HUES48 (cell line): ENCODE measurements around the gene CYYR1.

Experiments
- H3K27ac ChIP-seq: one replicate; pipeline ENCODE4 v1.7.0; 2013; ENCODE audit warnings: low read depth, low read length, inconsistent platforms
- H3K27me3 ChIP-seq: 2 replicates; pipeline ENCODE4 v1.6.1; 2013; ENCODE audit warnings: mild to moderate bottlenecking, low read length; ENCODE audit not compliant: control insufficient read depth, insufficient read depth
- H3K36me3 ChIP-seq: 2 replicates; pipeline ENCODE4 v1.6.1; 2013; ENCODE audit warnings: low read length; ENCODE audit not compliant: control insufficient read depth, insufficient read depth
- H3K4me1 ChIP-seq: 2 replicates; pipeline ENCODE4 v1.6.1; 2013; ENCODE audit warnings: mild to moderate bottlenecking, low read length; ENCODE audit not compliant: control insufficient read depth, insufficient read depth
- H3K4me3 ChIP-seq: 2 replicates; pipeline ENCODE4 v1.5.1; 2013; ENCODE audit warnings: mild to moderate bottlenecking, low read depth, low read length
- H3K9ac ChIP-seq: 2 replicates; pipeline ENCODE4 v1.6.1; 2013; ENCODE audit warnings: mild to moderate bottlenecking, low read depth, low read length, moderate library complexity
- H3K9me3 ChIP-seq: 2 replicates; pipeline ENCODE4 v1.6.1; 2013; ENCODE audit warnings: low read length; ENCODE audit not compliant: control insufficient read depth, insufficient read depth

Gene CYYR1

GRCh38 chr21:26522704-26523103, 50.4 kb downstream of the CYYR1 start:
- Histone ChIP-seq H3K27ac (no peak overlapping the region), H3K9ac (no peak overlapping the region), H3K27me3 (no peaks in the 10 kb centered on the region), H3K4me1 (no peaks in the 10 kb centered on the region), H3K4me3 (no peak overlapping the region), H3K9me3 (no peaks in the 10 kb centered on the region), H3K36me3 (no peaks in the 10 kb centered on the region; the same call in 1 of the 2 replicates)

- no peaks in the 10 kb centered on the region for H3K27me3 ChIP-seq
- no peaks in the 10 kb centered on the region; the same call in 1 of the 2 replicates for H3K36me3 ChIP-seq
- no peaks in the 10 kb centered on the region for H3K4me1 ChIP-seq
- H3K9me3 ChIP-seq: no peaks in the 10 kb centered on the region
- H3K9ac ChIP-seq: no peak overlapping the region
- no peak overlapping the region for H3K4me3 ChIP-seq
- no peak overlapping the region for H3K27ac ChIP-seq
These were observed 53.9 kb downstream of the CYYR1 start for GRCh38 chr21:26519142-26519541.

- no peaks in the 10 kb centered on the region for H3K36me3 ChIP-seq
- H3K4me1 ChIP-seq: peaks cover 11% of the 10 kb centered on the region
- no peak overlapping the region for H3K9ac ChIP-seq
- no peak overlapping the region for H3K27ac ChIP-seq
- H3K9me3 ChIP-seq: no peaks in the 10 kb centered on the region
- no peak overlapping the region for H3K4me3 ChIP-seq
- H3K27me3 ChIP-seq: no peaks in the 10 kb centered on the region
These were observed 57.8 kb downstream of the CYYR1 start for GRCh38 chr21:26515257-26515656.

DNA sequence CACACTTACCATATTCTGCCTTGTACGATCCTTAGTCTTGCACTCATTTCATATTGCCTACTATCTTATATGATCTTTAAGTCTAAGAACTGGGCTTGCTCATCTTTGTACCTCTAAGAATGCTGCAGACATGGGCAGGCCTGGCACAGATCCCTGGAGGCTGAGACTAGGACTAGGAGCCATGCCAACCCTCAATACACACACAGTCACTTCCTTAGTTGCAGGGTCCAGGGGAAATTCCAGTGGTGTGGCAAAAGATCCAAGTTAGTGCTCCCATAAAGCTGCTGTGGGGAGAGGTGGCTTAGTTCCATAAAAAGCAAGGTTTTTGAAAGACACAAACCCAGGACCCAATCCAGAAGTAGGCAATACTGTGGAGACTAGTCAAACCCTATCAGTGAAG, 59.9 kb downstream of the CYYR1 start:
- Histone ChIP-seq H3K27ac (peak overlapping the region; percentile 2), H3K36me3 (no peaks in the 10 kb centered on the region), H3K27me3 (no peaks in the 10 kb centered on the region), H3K9me3 (no peaks in the 10 kb centered on the region), H3K9ac (no peak overlapping the region), H3K4me1 (peaks cover 11% of the 10 kb centered on the region), H3K4me3 (no peak overlapping the region)

GRCh38 chr21:26512664-26513063, 60.4 kb downstream of the CYYR1 start:
- H3K9me3 ChIP-seq: no peaks in the 10 kb centered on the region
- no peaks in the 10 kb centered on the region for H3K27me3 ChIP-seq
- no peak overlapping the region for H3K9ac ChIP-seq
- peak overlapping the region; percentile 2 for H3K27ac ChIP-seq
- H3K36me3 ChIP-seq: no peaks in the 10 kb centered on the region
- H3K4me1 ChIP-seq: peaks cover 11% of the 10 kb centered on the region
- no peak overlapping the region for H3K4me3 ChIP-seq

DNA sequence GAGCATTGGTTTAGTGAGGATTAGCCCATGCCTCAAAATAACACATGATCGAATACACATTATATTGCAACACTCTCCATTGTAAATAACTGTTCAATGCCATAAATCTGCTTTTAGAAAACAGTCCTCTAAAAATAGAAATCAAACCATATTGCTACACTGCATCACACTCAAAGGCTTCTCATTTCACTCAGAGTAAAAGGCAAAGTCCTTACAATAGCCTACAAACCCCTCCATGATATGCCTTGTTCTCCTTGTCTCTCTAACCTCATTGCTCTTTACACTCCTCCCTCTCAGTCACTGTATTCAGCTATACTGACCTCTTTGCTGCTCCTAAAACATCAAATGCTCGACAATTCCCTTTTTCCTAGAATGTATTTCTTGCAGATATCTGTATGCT, 64.2 kb downstream of the CYYR1 start:
- Histone ChIP-seq H3K9me3 (no peaks in the 10 kb centered on the region), H3K27me3 (no peaks in the 10 kb centered on the region), H3K9ac (no peak overlapping the region), H3K4me3 (no peak overlapping the region), H3K4me1 (peaks cover 11% of the 10 kb centered on the region), H3K27ac (no peak overlapping the region), H3K36me3 (no peaks in the 10 kb centered on the region)

GRCh38 chr21:26506956-26507355, 66.1 kb downstream of the CYYR1 start:
- Histone ChIP-seq H3K27ac (no peak overlapping the region), H3K9ac (no peak overlapping the region), H3K27me3 (no peaks in the 10 kb centered on the region), H3K4me3 (no peak overlapping the region), H3K4me1 (no peaks in the 10 kb centered on the region), H3K9me3 (no peaks in the 10 kb centered on the region), H3K36me3 (no peaks in the 10 kb centered on the region)

GRCh38 chr21:26505211-26505610, 67.9 kb downstream of the CYYR1 start:
- H3K4me3 ChIP-seq: no peak overlapping the region
- no peaks in the 10 kb centered on the region for H3K4me1 ChIP-seq
- H3K27ac ChIP-seq: no peak overlapping the region
- H3K36me3 ChIP-seq: no peaks in the 10 kb centered on the region
- no peaks in the 10 kb centered on the region for H3K27me3 ChIP-seq
- H3K9me3 ChIP-seq: no peaks in the 10 kb centered on the region
- H3K9ac ChIP-seq: no peak overlapping the region

DNA sequence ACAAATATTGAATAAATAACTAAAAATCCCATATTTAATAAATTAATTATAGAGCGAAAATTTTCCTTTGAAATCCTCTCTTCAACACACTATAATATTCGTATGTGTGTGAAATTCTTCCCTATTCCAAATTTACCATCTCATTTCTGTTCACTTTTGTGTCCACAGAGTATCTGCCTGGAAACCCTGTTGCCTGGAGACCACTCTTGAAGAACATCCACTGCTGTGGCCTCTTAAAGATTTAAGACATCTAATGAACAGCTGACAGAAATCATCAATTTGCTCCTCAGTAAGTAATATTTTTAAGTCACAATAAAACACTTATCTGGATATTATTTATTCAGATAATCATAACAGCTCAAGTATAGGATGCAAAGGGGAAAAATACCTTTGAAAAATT, 69.7 kb downstream of the CYYR1 start:
- no peaks in the 10 kb centered on the region for H3K27me3 ChIP-seq
- H3K9ac ChIP-seq: no peak overlapping the region
- H3K4me1 ChIP-seq: no peaks in the 10 kb centered on the region
- no peak overlapping the region for H3K27ac ChIP-seq
- H3K9me3 ChIP-seq: no peaks in the 10 kb centered on the region
- H3K36me3 ChIP-seq: no peaks in the 10 kb centered on the region
- no peak overlapping the region for H3K4me3 ChIP-seq

DNA sequence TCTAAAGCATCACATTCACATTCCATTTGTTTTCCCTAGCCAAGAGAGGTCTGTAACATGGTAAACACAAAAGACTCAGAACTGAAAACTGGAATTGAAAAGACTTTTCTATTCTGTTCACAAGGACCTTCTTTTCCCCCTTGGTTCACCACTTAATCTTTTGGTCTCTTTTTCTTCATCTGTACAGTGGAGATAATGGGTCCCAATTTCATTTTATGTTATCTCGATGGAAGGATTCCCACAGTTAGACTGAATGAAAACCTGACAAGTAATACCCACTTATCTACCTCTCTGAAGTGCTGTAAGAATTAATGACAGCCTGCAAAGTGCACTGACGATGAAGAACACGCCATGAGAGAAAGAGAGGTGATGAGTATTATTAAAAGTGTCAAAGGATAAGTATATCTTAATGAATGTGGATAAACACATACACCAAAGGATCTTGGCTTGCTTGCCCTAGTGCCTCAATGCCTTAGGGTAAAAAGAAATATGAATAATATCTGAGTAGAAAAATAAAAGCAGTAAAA, 71.5 kb downstream of the CYYR1 start:
- Histone ChIP-seq H3K9ac (no peak overlapping the region), H3K36me3 (no peaks in the 10 kb centered on the region), H3K27ac (no peak overlapping the region), H3K4me3 (no peak overlapping the region), H3K27me3 (no peaks in the 10 kb centered on the region), H3K4me1 (no peaks in the 10 kb centered on the region), H3K9me3 (no peaks in the 10 kb centered on the region)

DNA sequence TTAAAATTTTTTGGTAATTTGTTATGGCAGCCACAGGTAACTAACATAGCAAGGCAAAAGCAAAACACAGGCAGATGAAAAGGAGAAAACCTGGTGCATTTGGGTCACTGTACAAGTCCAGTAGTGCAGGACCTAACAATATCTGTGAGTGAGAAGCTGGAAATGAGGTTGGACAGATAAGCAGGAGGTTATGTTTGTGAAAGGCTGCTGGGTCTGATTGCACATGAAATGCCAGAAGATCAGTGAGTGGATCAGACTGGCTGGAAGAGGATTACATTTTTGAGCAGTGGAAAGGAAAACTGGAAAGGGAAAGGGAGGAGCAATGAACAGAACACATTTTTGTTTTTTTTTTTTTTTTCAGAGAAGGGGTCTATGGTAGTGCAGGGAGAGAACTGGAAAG, 73.6 kb downstream of the CYYR1 start:
- no peak overlapping the region for H3K4me3 ChIP-seq
- H3K27me3 ChIP-seq: no peaks in the 10 kb centered on the region
- no peak overlapping the region for H3K9ac ChIP-seq
- no peaks in the 10 kb centered on the region for H3K9me3 ChIP-seq
- H3K27ac ChIP-seq: no peak overlapping the region
- no peaks in the 10 kb centered on the region for H3K36me3 ChIP-seq
- no peaks in the 10 kb centered on the region for H3K4me1 ChIP-seq
